T follicular helper cell (primary cell): ENCODE data around the gene OR2Y1.
"Not testable (repeated sequence)": the region's sequence is repeated elsewhere in the genome, so short reads cannot be mapped to it uniquely, and the experiment has no call there.

Experiments
- DNase-seq: peaks from one replicate; pipeline ENCODE4 v3.0.0-alpha.2; 2020; ENCODE audit warnings: low read depth
- total RNA-seq, 2 experiments: gene quantifications; one replicate each; lab custom pipeline; 2026; lab: John Stamatoyannopoulos, UW

The OR2Y1 gene
- total RNA-seq: 0 reads per million in 2 experiments

GRCh38 chr5:180739958-180740357 lies at the start of gene OR2Y1:
Gene OR2Y1, minus strand, starts transcription at chr5:180740058. Its CDS starts 0 bp downstream, at chr5:180740058.
- DNase-seq: no peak

DNA sequence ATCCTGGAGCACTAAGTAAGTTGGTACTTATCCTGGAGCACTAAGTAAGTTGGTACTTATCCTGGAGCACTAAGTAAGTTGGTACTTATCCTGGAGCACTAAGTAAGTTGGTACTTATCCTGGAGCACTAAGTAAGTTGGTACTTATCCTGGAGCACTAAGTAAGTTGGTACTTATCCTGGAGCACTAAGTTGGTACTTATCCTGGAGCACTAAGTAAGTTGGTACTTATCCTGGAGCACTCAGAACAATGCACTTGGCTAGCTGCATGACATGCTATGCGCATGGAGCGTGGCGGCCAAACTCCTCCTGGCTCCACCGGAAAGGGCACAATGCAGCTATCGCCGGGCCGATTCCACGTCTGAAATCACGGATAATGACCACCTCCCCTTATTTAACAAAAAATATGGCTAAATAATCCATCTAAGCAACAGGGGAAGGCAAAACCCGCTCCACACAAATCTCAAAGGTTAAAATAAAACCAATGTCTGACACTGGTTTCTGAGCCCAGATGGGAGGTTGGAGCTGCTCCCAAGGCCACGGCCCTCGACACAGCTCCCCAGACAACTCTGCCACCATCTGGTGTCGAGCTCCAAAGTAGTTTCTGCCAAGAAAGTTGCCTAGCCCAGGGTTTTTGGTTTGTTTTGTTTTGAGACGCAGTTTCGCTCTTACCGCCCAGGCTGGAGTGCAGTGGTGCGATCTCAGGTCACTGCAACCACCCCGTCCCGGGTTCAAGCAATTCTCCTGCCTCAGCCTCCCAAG lies 49.0 kb upstream of the OR2Y1 start:
- DNase-seq: not testable (repeated sequence)

DNA sequence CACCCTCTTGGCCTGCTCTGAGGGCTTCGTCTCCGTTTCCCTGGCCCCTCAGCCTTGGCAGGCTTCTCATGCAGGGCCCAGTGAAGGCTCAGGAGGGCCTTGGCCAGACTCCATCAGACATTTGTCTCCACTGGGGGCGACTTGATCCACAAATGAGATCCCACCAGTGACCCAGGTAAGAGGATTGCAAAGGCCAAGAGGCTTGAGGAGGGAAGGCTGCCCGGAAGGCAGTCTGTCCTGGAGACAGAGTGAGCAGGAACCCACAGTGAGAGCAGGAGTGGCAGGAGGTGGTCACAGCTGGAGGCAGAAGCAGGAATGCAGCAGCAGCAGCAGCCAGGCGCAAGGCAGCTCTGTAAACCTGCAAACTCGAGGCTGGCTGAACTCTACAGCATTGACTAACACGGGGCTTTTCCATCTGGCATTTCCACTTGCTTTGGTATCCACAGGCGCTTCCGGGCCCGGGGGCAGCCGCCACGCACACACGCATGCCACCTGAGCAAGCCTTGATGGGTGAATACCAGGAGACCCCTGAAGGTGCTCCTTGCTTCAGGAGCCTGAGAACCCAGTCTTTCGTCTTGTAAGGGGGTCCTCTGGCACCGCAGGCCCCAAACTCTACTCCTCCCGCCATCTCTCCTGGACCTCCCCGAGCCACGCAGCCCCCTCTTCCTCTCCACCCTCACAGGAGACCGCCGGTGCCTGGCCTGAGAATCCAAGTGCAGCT lies 48.0 kb upstream of the OR2Y1 start:
- no peak for DNase-seq

DNA sequence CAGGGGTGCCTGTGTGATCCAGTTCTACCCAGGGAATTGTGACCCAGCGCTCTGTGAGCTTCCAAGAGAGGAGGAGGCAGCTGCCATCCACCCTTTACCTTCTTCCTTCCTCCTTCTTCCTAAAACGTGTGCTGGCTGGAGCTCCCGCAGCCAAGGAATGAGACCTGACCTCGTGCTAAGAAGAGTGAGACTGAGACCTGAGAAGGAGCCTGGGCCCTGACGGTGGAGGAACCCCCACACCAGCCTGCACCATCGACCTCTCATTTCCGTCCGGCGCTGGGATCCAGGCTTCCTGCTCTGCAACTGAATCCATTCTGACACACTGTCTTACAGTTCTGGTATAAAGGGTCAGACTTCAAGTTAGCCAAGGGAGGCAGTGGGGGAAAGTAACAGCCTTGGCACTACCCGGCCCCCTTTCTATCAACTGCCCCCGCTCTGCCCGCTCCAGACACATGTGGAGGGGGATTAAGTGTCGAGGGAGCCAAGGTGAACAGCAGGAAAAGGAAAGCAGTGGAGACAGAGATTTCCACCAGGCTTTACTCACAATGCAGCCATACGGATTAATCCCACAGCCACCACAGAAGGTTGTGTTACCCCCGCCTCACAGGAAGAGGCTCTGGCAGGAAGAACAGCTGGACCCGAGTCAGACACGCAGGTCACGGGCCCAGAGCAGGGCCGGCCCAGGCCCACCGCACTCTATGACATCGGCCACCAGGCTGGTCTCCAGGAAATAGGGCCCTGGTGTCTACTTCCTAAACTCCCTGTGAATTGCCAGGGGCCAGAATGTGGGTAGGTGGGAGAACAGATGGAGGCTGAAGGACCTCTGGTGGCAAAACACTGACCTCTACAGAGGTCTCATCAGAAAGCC lies 46.9 kb upstream of the OR2Y1 start:
- DNase-seq: no peak

DNA sequence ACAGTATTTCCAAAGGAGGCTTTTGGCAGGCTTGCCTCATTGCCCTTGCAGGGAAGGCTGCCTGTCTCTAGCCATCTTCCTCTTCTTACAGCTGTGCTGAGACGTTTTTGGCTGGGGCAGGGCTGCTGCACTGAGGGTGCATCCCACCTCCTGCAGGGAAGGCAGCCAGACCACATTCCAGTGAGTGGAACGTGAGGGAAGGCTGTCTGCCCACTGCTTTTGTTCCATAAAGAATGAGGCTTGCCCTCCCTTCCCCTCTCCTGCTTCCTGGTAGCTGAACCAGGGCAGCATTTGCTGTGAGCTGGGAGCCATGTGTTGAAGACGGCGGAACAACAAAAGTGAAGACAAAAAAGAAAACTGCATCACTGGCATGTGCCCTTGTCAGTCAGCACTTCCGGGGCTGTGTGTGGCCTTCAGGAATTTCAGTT lies 46.0 kb upstream of the OR2Y1 start:
- no peak for DNase-seq

- no peak for DNase-seq
Observed at GRCh38 chr5:180785121-180785781, 45.4 kb upstream of the OR2Y1 start.

DNA sequence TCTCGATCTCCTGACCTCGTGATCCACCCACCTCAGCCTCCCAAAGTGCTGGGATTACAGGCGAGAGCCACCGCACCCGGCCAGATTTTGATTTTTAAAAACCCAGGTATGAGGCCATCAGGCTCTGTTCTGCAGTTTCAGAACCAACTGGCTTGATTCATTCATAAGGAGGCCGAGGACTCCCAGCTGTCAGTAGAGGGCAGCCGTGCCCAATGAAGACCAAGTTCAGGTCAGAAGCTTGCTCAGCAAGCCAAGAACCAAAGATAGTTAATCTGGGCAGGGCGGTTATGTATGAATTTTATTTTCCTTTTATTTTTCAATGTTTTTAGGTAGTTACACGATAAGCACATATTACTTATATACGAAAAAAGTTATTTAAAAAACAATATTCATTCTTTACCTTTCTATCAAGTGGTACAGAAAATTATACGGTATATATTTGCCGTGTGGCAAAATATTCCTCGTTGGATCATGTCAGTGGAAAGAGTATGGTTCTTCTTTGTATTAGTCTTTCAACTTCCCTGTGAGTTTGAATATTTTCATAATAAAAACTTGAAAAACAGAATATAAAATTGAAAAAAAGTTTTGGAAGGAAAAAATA lies 44.7 kb upstream of the OR2Y1 start:
- DNase-seq: peak; percentile 66

DNA sequence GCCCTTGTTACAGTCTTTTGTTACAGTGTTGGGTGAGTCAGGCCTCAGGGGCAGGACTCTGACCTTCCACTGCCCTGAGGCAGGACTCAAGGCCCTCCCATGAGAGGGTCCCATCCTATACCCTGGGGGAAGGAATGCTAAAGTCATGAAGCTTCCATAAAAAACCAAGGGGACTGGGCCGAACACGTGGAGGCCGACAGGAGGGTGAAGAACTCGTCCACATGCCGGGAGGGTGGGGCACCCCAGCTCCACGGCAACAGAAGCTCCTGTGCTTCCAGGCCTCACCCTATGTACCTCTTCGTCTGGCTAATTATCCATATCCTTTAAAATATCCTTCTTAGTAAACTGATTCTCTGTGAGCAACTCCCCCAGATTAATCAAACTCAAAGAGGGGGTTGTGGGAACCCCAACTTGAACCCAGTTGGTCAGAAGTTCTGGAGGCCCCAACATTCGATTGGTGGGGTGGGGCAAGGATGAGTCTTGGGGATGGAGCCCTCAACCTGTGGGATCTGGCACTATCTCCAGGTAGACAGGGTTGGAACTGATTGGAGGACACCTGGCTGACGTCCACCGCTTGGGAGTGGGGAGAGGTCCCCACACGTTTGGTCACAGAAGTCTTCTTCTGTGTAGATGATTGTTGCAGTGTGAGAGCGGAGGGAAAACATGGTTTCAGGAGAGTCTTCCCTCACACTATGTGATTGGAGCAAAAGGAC lies 43.6 kb upstream of the OR2Y1 start:
- no peak for DNase-seq

DNA sequence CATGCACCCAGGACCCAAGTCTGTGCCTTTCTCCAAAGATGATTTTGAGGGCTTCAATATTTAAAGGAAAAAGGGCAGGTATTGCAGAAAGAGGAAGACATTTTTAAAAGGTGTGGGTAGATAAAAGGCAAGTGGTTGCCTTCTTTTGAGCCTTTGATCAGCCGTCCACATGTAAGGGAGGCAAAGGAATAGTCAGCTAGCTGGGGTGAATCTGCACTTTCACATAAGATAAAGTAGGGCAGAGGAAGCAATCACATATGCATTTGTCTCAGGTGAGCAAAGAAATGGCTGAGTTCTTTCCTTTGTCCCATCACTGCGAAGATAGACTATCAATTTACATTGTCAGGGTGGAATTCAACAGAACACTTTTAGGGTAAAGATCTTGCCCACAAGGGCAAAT lies 42.9 kb upstream of the OR2Y1 start:
- no peak for DNase-seq

DNA sequence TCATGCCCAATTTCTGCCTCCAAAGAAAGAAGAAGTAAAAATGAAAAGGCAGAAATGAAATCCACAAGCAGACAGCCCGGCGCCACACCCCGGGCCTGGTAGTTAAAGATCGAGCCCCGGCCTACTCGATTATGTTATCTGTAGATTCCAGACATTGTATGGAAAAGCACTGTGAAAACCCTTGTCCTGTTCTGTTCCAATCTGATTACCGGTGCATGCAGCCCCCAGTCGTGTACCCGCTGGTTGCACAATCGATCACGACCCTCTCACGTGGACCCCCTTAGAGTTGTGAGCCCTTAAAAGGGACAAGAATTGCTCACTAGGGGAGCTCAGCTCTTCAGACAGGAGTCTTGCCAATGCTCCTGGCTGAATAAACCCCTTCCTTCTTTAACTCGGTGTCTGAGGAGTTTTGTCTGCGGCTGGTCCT lies 42.1 kb upstream of the OR2Y1 start:
- DNase-seq: not testable (repeated sequence)

- no peak for DNase-seq
Observed at GRCh38 chr5:180779985-180780610, 40.2 kb upstream of the OR2Y1 start.

- DNase-seq: no peak
Observed at GRCh38 chr5:180777475-180777874, 37.6 kb upstream of the OR2Y1 start.

- DNase-seq: no peak
Observed at GRCh38 chr5:180776376-180776775, 36.5 kb upstream of the OR2Y1 start.

GRCh38 chr5:180775624-180776023 lies 35.8 kb upstream of the OR2Y1 start:
- DNase-seq: no peak

DNA sequence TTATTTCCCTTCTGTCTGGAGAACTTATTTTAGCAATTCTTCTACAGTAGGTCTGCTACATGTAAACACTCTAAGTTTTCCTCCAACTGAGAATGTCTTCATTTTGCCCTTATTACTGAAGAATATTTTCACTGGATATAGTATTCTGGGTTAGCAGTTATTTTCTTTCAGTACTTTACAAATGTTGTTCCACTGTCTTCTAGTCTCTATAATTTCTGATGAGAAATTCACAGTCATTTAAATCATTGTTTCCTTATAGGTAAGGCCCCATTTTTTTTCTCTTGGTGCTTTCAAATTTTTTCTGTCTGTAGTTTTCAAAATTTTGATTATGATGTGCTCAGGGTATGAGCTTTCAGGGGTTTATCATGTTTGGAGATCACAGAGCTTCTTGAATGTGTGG lies 32.0 kb upstream of the OR2Y1 start:
- no peak for DNase-seq

- DNase-seq: no peak
Observed at GRCh38 chr5:180769821-180770220, 30.0 kb upstream of the OR2Y1 start.

- no peak for DNase-seq
Observed at GRCh38 chr5:180755601-180756000, 15.7 kb upstream of the OR2Y1 start.

GRCh38 chr5:180744253-180744652 lies 4.4 kb upstream of the OR2Y1 start:
- DNase-seq: no peak

DNA sequence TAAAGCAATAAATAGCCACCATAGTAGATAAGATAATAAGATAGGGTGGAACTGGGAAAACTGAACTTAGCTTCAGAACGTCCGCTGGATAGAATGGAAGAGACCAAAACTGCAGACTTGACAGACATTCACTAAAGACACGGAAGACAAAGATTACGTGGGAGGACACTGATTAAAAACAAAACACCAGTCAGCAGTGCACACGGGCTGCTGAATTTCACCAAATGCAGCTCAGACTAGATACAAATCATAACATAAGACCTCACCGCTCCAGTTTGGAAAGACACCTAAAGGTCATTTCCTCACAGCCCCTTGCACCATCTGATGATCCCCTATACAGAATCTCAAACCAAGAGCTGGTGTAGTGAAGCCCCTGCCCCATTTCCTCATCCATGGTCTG lies 2.9 kb upstream of the OR2Y1 start:
- DNase-seq: no peak

GRCh38 chr5:180740953-180741352 lies 1.1 kb upstream of the OR2Y1 start:
- DNase-seq: not testable (repeated sequence)
